Measurements from ENCODE around the gene ZNF593OS. TPM values are rescaled to one million over a fixed set of nuclear protein-coding genes. Genes with fewer than 3 reads are reported as not detected.

ZNF593OS gene
- total RNA-seq = not detected
- long read RNA-seq = 0 reads

DNA sequence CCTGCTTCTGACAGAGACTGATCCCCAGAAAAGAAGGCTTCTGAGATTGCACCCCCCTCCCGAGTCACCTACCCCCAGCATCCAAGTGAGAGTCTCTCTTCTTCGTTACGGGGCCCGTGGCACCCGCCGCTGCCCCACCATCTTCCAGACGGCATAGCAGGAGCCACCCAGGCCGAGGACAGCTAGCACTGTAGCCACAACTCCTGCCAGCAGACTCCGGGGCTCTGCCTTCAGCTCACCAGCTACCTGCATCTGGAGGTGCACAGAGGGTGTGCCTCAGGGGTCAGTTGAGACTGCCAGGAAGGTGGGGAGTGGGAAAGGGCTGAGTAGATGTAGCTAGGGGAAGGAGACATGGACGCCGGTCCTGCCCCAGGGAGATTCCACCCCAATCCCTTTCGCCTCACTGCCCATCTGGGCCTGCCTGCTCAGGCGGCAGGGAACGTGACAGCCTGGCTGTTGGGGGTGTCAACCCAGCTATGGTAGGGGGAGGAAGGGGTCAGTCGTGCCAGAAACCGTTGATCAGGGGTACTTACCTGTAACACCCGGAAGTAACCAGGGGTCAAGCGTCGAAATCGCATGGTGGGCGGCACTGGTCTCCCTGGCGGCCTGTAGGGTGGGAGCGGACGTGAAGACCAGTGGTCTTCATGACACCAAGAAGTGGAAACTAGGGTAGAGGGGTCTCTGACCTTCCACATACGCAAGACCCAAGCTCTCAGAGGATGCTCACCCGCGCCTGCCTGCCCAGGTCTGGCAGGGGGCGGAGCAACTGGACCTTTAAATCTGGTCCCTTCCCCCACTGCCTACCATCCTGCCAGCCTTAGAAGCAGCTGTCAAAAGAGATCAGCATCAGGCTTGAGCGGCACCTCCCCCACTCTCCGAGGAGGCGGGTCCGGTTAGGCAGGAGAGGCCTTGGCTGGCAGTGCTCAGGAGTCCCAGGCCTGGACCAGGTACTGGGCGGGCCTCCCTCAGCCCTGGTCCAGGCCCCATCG lies at the start of gene ZNF593OS:
Gene ZNF593OS, minus strand, starts transcription at position 749 of the 989 bp plus-strand sequence. Its CDS starts 171 bp downstream, at position 578.
- ATAC-seq (no peak), DNase-seq (no peak)
- intact Hi-C loops (cut with DNase I, micrococcal nuclease) = loop anchor here in 1 of 2 donors (10.0 kb wide), 1 partner anchor 63 kb away; the partner anchor contains the start of gene CEP85

DNA sequence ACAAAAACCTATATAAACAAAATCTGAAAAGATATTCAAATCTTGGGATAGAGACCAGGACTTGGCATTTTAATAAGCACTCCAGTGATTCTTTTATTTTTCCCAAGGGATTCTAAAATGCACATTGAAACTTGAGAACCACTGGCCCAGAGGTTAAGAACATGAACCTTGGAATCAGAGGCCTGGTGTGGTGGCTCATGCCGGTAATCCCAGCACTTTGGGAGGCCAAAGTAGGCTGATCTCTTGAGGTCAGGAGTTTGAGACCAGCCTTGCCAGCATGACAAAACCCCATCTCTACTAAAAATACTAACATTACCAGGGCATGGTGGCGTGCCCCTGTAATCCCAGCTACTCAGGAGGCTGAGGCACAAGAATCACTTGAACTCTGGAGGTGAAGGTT lies 49.5 kb upstream of the ZNF593OS start:
- no peak for DNase-seq
- intact Hi-C loops (cut with DNase I, micrococcal nuclease) = no loop called here
- ATAC-seq = no peak

DNA sequence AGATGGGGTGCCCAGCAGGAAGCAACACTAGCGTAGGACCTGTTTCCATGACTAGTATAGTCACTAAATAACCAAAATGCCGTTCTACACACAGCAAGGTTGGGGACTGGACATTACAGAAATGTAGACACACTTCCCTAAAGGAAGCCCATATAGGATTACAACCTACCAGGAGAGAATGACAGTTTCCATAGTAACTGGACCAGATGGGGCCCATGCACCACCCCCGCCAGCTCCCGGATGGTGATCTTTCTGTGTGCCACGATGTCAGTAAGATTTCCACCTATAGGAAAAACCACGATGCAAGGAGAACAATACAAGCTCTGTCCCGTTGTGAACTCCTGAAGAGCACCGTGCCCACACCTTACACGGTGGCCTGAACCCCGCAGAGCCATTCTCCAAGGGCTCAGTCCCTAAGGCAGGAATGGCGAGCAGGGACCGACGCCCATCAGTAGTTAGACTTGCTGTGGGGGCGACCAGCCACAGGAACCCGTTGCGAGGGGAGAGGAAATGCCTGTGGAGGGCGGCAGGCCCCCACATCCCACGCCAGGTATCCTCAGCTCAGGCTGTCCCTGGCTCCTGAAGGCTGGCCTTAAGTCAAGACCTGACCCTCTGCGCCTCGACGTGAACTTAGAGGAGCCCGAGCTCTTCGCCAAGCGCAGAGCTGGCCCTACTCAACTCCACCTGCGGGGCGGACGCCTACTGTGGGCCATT lies 48.7 kb upstream of the ZNF593OS start:
- DNase-seq (no peak), ATAC-seq (no peak)
- intact Hi-C loops (cut with DNase I, micrococcal nuclease) = no loop called here

DNA sequence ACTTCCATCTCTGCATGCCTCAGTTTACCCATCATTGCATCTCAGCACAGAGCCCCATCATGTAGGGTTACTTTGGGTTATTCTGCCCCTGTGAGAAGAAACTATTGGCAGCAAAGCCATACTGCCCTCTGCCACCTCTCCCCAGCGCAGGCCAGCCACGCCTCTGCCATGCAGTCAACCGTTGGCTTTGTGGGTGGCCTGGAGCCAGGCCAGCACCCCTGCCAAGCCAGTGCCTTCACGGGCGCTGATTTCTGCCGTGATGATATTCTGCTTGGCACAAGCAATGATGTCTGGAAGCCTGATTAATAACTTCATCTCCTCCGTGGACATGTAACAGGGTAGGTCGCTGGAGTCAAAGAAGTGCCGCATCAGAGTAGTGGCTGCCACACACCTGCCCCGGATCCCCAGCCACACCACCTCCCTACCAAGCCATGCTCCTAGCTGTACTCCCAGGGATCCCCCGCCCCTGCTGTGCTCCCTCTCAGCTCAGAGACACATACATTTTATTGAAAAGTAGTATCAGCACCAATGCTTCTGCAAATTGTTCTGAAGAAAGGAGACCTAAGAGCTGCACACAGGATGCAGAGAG lies 47.4 kb upstream of the ZNF593OS start:
- DNase-seq (peak; percentile 44 to 45), ATAC-seq (peak; percentile 67)
- intact Hi-C loops (cut with DNase I, micrococcal nuclease) = no loop called here

DNA sequence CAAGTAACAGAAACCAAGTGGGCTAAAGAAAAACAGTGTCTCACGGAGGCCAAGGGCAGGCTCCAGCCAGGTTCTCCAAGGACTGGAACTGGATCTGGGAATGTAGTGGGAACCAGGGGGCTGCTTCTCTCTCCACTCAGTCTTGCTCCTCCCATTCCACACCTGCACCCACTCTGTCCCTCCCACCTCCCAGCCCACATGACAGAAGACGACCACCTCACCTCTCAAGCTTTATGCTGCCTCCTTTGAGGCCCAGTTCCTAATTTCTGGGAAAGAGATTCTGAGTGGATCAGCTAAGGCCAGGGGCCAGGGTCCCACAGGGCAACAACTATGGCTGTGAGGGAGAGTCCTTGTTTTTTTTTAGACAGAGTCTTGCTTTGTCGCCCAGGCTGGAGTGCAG lies 43.6 kb upstream of the ZNF593OS start:
- intact Hi-C loops (cut with DNase I, micrococcal nuclease) = no loop called here
- DNase-seq (no peak), ATAC-seq (no peak)

DNA sequence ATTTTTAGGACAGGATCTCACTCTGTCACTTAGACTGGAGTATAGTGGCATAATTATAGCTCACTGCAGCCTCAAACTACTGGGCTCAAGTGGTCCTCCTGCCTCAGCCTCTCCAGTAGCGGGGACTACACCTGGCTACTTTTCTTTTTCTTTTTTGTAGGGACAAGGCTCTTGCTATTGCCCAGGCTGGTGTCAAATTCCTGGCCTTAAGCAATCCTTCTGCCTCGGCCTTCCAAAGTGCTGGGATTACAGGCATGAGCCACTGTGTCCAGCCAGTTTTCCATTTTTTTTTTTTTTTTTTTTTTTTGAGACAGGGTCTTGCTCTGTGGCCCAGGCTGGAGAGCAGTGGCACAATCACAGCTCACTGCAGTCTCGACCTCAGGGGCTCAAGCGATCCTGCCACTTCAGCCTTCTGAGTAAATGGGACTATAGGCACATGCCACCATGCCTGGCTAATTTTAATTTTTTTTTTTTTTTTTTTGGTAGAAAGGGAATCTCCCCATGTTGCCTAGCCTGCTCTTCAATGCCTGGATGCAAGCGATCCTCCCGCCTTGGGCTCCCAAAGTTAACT lies 41.8 kb upstream of the ZNF593OS start:
- DNase-seq (no peak), ATAC-seq (no peak)
- intact Hi-C loops (cut with DNase I, micrococcal nuclease) = no loop called here

DNA sequence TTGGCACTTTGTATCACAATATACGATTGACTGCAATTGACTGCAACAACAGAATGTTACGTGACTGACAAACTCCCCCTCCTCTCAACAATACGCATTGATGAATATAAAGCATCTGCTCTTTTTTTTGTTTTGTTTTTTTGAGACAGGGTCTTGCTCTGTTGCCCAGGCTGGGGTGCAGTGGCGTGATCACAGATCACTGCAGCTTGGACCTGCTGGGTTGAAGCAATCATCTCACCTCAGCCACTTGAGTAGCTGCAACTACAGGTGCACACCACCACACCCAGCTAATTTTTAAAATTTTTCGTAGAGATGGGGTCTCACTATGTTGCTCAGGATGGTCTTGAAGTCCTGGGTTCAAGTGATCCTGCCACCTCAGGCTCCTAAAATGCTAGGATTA lies 41.1 kb upstream of the ZNF593OS start:
- intact Hi-C loops (cut with DNase I, micrococcal nuclease) = no loop called here
- DNase-seq = no peak
- ATAC-seq = no peak

DNA sequence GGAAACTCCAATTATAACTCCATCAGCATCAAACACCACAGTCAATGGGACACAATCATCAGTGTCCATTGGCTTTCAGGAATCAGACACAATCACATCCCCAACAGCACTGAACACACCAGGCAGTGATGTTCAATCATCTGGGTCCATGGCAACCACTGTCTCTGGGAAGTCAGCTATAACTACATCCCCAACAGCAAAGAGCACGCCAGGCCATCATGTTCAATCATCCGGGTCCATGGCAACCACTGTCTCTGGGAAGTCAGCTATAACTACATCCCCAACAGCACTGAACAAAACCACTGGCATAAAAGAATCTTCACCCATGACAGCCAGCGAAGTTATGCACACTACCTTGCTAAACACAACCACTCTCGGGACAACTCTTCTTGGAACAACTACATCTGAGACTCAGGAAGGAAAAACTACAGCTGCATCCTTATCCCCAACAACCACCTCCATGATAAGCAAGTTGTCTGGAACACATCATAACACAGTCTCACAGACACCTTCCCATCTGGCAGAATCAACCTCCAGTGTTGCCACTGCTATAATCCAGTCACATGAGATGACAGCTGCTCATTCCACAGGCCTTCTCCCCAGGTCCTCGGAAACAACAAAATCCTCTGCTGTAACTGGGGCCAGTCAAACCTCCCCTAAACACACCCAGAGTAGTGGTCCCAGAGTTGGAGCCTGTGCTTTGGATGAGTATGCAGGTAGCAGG lies 38.7 kb upstream of the ZNF593OS start:
- intact Hi-C loops (cut with DNase I, micrococcal nuclease) = no loop called here
- ATAC-seq = no peak
- DNase-seq = no peak

DNA sequence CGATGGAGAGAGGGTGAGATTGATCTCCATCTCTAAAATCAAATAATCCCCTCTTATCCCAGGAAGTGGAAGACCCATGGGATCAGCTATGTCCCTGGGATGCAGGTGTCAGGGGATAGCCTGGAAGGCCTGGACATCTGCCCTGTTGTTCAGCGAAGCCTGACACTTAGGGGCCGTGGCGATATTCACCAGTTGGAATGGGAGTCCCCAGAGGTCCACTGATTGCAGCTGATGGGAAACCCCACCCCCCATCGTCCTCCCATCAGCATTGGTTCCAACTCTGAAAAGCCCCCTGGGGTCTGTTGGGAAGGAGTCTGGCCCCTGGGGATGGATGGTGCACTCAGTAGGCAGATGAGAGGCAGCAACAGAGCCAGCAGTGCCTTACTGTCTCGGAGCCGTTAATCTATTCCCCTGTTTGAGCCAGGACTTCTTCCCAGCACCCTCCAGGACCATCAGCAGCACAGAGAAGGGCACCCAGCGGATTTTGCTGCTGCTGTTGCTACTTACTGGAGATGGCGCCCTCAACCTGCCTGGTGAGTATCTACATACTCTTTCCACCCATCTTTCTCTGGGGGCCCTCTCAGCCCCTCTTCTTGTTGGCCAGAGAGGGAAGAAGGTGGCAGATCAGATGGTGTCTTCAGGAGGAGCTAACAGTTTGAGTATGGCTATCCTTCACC lies 32.1 kb upstream of the ZNF593OS start:
- no peak for ATAC-seq
- intact Hi-C loops (cut with DNase I, micrococcal nuclease) = no loop called here
- DNase-seq = no peak

DNA sequence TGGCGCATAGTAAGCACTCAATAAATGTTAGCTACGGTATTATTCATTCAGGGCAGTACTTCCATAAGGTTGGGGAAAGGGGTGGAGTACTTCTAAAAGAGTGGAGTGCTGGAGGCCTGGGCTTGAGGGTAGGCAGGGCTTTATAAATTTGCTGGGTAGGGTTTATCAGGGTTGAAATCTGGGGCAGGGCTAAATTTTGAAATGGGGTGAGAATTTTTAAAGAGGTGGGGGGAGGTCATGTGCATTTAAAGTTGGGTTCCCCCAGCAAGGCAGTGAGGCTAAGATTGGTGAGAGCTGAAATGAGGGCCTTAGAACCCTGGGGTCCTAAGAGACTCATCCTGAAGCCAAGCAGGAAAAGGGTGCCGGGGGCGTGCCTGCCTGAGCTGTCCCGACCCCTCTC lies 28.8 kb upstream of the ZNF593OS start:
- DNase-seq (no peak), ATAC-seq (no peak)
- intact Hi-C loops (cut with DNase I, micrococcal nuclease) = no loop called here

DNA sequence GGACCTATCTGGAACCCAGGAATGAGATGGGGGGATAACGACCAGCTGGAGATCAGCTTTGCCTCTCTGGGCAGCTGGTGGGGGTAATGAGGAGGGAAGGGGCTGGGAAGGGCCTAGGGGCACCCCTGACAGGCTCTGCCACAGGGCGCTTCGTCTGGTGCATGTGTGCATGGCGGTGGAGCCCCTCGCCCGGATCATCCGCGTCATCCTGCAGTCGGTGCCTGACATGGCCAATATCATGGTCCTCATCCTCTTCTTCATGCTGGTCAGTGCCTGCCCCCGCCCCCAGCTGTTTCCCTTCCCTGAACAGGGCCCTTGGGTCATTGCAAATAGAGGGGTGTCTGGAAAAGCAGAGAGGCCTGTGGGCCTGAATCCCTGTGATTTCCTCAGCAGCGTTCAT lies 26.2 kb upstream of the ZNF593OS start:
- intact Hi-C loops (cut with DNase I, micrococcal nuclease) = no loop called here
- ATAC-seq = no peak
- no peak for DNase-seq

DNA sequence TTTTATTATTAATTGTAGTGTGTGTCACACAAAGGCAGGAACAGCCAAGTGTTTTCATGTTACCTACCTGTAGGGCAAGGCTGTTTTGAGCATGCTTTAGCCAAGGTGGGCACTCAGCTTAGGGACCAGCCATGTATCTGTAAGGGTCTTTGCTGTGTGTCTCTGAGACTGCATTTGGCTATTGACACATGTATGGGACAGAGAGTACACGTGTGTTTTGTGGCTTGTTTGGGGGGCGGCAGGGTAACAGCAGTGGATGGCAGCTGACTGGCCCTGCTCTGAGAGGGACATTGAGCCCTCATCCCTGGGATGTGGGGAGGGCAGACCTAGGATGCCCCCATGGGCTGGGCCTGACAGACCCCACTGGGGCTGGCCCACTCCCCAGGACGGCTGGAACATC lies 25.7 kb upstream of the ZNF593OS start:
- intact Hi-C loops (cut with DNase I, micrococcal nuclease) = no loop called here
- no peak for ATAC-seq
- no peak for DNase-seq

DNA sequence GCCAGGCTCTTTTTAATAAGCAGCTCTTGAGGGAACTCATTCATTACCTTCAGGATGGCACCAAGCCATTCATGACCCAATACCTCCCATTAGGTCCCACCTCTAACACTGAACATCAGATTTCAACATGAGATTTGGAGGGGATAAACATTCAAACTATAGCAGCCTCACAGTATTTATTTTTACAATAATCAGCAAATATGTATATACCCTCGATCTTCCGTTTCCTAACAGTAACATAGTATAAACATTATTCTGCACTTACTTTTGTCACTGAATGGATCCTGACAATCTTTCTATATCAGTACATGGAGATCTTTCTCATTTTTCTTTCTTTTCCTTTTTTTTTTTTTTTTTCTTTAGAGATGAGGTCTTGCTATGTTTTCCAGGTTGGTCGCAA lies 24.2 kb upstream of the ZNF593OS start:
- DNase-seq (no peak), ATAC-seq (no peak)
- intact Hi-C loops (cut with DNase I, micrococcal nuclease) = no loop called here

DNA sequence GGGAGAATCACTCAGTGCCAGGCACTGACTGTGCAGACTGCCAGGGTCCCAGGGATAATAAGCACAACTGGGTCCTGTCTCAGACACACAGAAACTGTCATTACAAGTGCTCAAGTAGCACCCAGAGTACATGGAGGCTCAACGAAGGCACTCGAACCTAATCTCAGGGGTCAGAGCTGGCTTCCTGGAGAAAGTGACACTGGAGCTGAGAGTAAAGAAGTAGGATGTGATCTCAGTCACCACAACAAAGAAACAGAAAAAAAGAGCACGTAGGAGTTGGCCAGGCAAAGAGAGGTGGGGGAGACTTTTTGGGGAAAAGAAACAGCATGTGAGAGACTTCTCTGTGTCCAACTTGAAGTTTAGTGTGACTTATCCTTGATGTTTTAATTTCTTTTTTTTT lies 20.1 kb upstream of the ZNF593OS start:
- no peak for ATAC-seq
- no peak for DNase-seq
- intact Hi-C loops (cut with DNase I, micrococcal nuclease) = no loop called here

DNA sequence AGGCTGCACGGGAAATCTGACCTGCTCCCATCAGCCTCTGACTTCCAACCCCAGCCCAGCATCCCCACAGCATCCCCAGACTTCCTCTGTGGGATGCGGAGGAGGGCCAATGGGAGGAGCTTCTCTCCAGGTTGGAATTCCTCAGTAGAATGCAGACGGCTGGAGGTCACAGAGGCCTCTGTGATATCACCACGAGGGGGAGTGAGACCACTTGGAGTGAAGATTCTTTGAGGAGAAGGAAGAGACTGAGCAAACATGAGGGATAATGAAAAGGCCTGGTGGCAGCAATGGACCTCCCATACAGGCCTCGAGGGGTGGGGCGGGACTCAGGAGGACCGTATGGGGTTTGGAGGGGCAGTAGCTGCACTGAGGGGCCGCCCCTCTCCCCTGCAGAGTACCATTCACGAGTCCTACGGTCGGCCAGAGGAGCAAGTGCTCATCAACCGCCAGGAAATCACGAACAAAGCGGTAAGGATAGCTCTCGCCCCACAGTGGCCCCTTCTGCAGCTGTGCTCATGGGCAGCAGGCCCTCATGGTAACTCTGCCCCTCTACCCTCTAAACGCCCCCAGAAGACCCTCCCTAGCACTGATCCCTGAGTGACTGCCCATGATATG lies 18.8 kb upstream of the ZNF593OS start, which contains the start of gene CATSPER4:
Gene CATSPER4, plus strand, starts transcription at position 230 of the 615 bp plus-strand sequence. Its CDS starts 26 bp downstream, at position 256.
- ATAC-seq (peak; percentile 62), DNase-seq (no peak)
- intact Hi-C loops (cut with DNase I, micrococcal nuclease) = no loop called here

DNA sequence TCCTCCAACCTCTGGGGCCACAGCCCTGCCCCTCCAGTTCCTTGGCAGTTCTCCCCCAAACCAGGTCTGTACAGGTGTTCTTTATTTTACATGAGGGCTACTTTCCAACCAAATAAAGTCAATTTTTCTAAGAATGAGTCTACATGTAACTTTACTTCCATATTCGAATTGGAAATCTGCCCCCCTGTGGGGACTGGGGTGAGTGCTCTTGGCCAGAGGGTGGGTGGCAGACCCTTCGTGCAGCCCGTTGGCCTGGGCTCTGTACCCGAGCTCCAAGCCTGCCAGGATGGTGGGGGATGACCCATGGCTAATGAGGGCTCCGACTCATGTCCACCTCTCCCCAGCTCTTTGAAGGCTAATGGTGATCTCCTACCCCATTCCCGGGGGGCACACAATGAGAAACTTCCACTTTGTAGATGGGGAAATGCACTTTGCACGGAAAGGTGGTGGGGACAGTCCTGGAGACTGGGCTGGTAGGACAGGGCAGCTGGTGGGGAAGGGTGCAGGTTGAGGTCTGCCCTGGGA lies 18.2 kb upstream of the ZNF593OS start:
- peak; percentile 7 for ATAC-seq
- intact Hi-C loops (cut with DNase I, micrococcal nuclease) = no loop called here
- no peak for DNase-seq

DNA sequence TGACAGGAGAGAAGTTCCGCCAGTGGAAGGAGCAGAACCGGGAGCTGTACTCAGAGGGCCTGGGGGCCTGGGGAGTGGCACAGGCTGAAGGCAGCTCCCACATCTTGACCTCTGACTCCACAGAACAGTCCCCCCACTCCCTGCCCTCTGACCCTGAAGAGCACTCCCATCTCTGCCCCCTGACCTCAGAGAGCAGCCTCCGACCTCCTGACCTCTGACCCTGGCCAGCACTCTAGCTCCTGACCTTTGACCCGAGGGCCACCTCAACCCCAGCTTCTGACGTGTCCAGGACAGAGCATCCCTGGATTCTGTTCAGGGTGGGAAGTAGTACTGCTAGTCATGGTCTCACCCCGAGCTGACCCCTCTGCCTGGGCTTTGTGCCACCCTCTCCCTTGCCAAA lies 17.7 kb upstream of the ZNF593OS start:
- DNase-seq (no peak), ATAC-seq (no peak)
- intact Hi-C loops (cut with DNase I, micrococcal nuclease) = no loop called here
